Measurements from ENCODE around the gene URAD. TPM values are rescaled to one million over a fixed set of nuclear protein-coding genes. Genes with fewer than 3 reads are reported as not detected.
A peak's percentile ranks its signal among the peaks of the same experiment; 100 is the strongest.

URAD gene
- total and polyA plus RNA-seq, 3 donors from 2014 or later, result 0.87 to 1.6 TPM; not detected in 1

- Histone ChIP-seq H3K36me3 (ENCODE audit: low read depth, missing control alignments) (no peaks in the 10 kb centered on the region), H3K27me3 (no peaks in the 10 kb centered on the region), H3K4me1 (peaks cover 11% of the 10 kb centered on the region), H3K9me3 (no peaks in the 10 kb centered on the region), H3K27ac (no peak overlapping the region), H3K4me3 (no peak overlapping the region)
- WGBS, 2 donors, result 7 to 8% methylated on average over 15 of the region's 15 CpGs
- intact Hi-C loops (cut with DNase I; ENCODE audit: low total_unique reads), result no loop called here
- TF ChIP-seq CTCF (IDR thresholded peaks at IDR 0.05), result no peak
- TF ChIP-seq POLR2A (IDR thresholded peaks at IDR 0.05), result no peak
- DNase-seq, result no peak
These were observed 9.4 kb downstream of the URAD start for GRCh38 chr13:27979001-27979643.

GRCh38 chr13:27978301-27978968 lies 10.1 kb downstream of the URAD start:
- 1 to 2% methylated on average over 24 to 52 of the region's 65 CpGs for WGBS, 2 donors
- no peak for DNase-seq
- Histone ChIP-seq H3K27ac (no peak overlapping the region), H3K27me3 (no peaks in the 10 kb centered on the region), H3K4me1 (peaks cover 11% of the 10 kb centered on the region), H3K9me3 (no peaks in the 10 kb centered on the region), H3K4me3 (peak overlapping the region; percentile 9 to 36), H3K36me3 (ENCODE audit: low read depth, missing control alignments) (no peaks in the 10 kb centered on the region)
- TF ChIP-seq CTCF (IDR thresholded peaks at IDR 0.05), result no peak
- TF ChIP-seq POLR2A (IDR thresholded peaks at IDR 0.05), result no peak
- intact Hi-C loops (cut with DNase I; ENCODE audit: low total_unique reads), result no loop called here

DNA sequence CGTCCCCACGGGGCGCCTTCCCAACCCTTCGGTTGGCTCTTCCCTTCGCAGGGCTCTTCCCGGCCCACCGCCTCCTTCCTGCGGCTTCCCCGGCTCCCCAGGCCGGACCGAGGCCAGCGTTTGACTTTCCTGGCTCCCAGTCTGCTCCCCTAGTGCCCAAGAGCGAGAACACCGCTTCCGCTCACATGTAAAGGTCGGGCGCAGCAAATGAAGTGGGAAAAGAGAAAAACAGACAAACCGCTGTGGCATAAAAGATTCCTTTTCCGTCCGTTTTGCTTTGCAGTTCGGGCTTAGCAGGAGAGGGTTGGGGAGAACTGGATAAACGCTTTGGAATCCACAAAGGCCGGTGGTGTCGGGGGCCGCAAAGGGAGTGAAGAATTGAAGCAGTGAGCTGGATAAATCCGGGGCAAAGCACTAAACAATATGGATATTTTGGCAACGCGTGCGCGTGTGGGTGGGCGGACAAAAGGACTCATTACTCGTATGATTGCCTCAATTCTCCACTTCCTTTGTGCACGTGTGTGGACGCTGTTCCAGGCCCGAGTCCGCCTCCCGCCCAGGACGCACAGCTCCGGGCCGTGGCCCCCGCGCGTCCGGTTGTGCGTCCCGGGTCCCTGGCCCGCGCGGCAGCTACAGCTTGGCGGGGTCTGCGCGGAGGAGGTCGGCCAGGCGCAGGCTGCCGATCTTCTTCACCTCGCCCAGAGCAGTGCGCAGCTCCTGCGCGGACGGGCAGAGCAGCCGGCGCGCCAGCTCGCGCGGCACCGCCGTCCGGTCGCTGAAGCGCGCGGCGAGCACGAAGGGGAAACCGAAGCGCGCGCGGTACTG lies 10.8 kb downstream of the URAD start:
- no peak overlapping the region for H3K27ac ChIP-seq
- no peaks in the 10 kb centered on the region for H3K9me3 ChIP-seq
- WGBS, 2 donors, result 1% methylated on average over 28 to 71 of the region's 80 CpGs
- no peaks in the 10 kb centered on the region for H3K36me3 ChIP-seq (ENCODE audit: low read depth, missing control alignments)
- H3K4me3 ChIP-seq, result peak overlapping the region; percentile 9 to 36
- intact Hi-C loops (cut with DNase I; ENCODE audit: low total_unique reads), result no loop called here
- TF ChIP-seq POLR2A (IDR thresholded peaks at IDR 0.05), result no peak
- TF ChIP-seq CTCF (IDR thresholded peaks at IDR 0.05), result no peak
- DNase-seq, result no peak
- no peaks in the 10 kb centered on the region for H3K27me3 ChIP-seq
- H3K4me1 ChIP-seq, result peaks cover 11% of the 10 kb centered on the region

- H3K4me1 ChIP-seq, result peaks cover 11% of the 10 kb centered on the region
- no peak for TF ChIP-seq POLR2A (IDR thresholded peaks at IDR 0.05)
- no peak for TF ChIP-seq CTCF (IDR thresholded peaks at IDR 0.05)
- H3K27me3 ChIP-seq, result no peaks in the 10 kb centered on the region
- H3K36me3 ChIP-seq (ENCODE audit: low read depth, missing control alignments), result no peaks in the 10 kb centered on the region
- DNase-seq, result no peak
- 11 to 15% methylated on average over 12 of the region's 12 CpGs for WGBS, 2 donors
- H3K4me3 ChIP-seq, result no peak overlapping the region
- H3K27ac ChIP-seq, result no peak overlapping the region
- no peaks in the 10 kb centered on the region for H3K9me3 ChIP-seq
- intact Hi-C loops (cut with DNase I; ENCODE audit: low total_unique reads), result no loop called here
These were observed 12.0 kb downstream of the URAD start for GRCh38 chr13:27976362-27977091.
